HepG2 (cell line): ENCODE data around the gene PRR23E. TPM values are rescaled to one million over a fixed set of nuclear protein-coding genes. Genes with fewer than 3 reads are reported as not detected.

Experiments
- ATAC-seq: fragments of 200-7000 bp; cut with Tn5 transposase; 3 replicates; pipeline ENCODE4 v1.9.1; 2020; ENCODE audit warnings: mild to moderate bottlenecking, moderate library complexity
- BruUV-seq: library from RNA; stranded (reverse); fragments of 400-500 nt; replicated peaks from 2 replicates; lab custom pipeline; 2021; lab: Mats Ljungman, UMichigan
- CTCF ChIA-PET: fragments of 300-600 bp; formaldehyde crosslinking; extraction: SDS; loops from one replicate; lab custom pipeline; 2021; ENCODE audit warnings: low total read pairs, inconsistent platforms, low intra/inter-chr PET ratio; lab: Yijun Ruan, JAX
- POLR2A ChIA-PET: fragments of 350-600 bp; sonication (Branson Sonifier 250); formaldehyde crosslinking; loops from one replicate; lab custom pipeline; 2020; ENCODE audit warnings: antibody characterized with exemption, inconsistent platforms; lab: Yijun Ruan, JAX
- DNase-seq: peaks from one replicate; pipeline ENCODE4 v3.0.0-alpha.2; 2015; ENCODE audit warnings: low spot score
- FAIRE-seq: peaks from 3 replicates; lab custom pipeline; 2011; peaks lifted over from hg19 to GRCh38; lab: Jason Lieb, UNC
- H2AFZ ChIP-seq: one replicate; pipeline ENCODE4 v1.6.1; 2011; ENCODE audit warnings: low read length, inconsistent platforms
- H3K27ac ChIP-seq: fragments of 300-600 bp; 3 replicates; pipeline ENCODE4 v1.8.0; 2011; ENCODE audit warnings: mixed run types, mild to moderate bottlenecking, mixed read lengths, low read length, inconsistent platforms; ENCODE audit not compliant: insufficient read depth; ENCODE audit errors: extremely low read length
- H3K27me3 ChIP-seq, 2 experiments: fragments of 200-600 bp in 1 of 2; 2 replicates in 1 of 2; 3 replicates in 1 of 2; pipeline versions ENCODE4 v1.6.0 to v1.8.0; 2011; ENCODE audit warnings: low read length in 2 of 2, mild to moderate bottlenecking in 2 of 2, moderate library complexity in 2 of 2, inconsistent platforms in 1 of 2; ENCODE audit not compliant: insufficient read depth in 2 of 2, control insufficient read depth in 1 of 2
- H3K36me3 ChIP-seq, 2 experiments: fragments of 200-600 bp in 1 of 2; replicated peaks in 1 of 2; 2 replicates in 1 of 2; 3 replicates in 1 of 2; pipeline versions ENCODE4 v1.5.1 to v1.8.0; 2011; ENCODE audit warnings: low read length in 2 of 2, inconsistent platforms in 1 of 2; ENCODE audit not compliant: insufficient read depth in 2 of 2, control insufficient read depth in 1 of 2
- H3K4me1 ChIP-seq: 2 replicates; pipeline ENCODE4 v1.5.1; 2012; ENCODE audit warnings: low read length, inconsistent platforms; ENCODE audit not compliant: insufficient read depth
- H3K4me2 ChIP-seq: 2 replicates; pipeline ENCODE4 v1.6.0; 2011; ENCODE audit warnings: low read depth, low read length, inconsistent platforms
- H3K4me3 ChIP-seq, 3 experiments: fragments of 200-600 bp in 1 of 3; sonication (generic), shearing (Covaris generic) in 1 of 3; replicated peaks in 1 of 3; 2 replicates each; pipeline ENCODE4 v1.5.1; 2011 to 2016; ENCODE audit warnings: low read length in 3 of 3, inconsistent platforms in 2 of 3, low read depth in 2 of 3, mild to moderate bottlenecking in 2 of 3, control low read depth in 1 of 3, mixed read lengths in 1 of 3; ENCODE audit not compliant: insufficient read depth in 1 of 3
- H3K79me2 ChIP-seq: one replicate; pipeline ENCODE4 v1.6.1; 2011; ENCODE audit warnings: low read length, inconsistent platforms; ENCODE audit not compliant: insufficient read depth
- H3K9ac ChIP-seq: 2 replicates; pipeline ENCODE4 v1.6.0; 2011; ENCODE audit warnings: mild to moderate bottlenecking, low read depth, low read length, inconsistent platforms; ENCODE audit not compliant: insufficient read depth
- H3K9me3 ChIP-seq: 2 replicates; pipeline ENCODE4 v1.5.1; 2012; ENCODE audit warnings: mild to moderate bottlenecking, low read length
- H4K20me1 ChIP-seq: 2 replicates; pipeline ENCODE4 v1.6.0; 2011; ENCODE audit warnings: inconsistent platforms, mild to moderate bottlenecking, low read length, moderate library complexity; ENCODE audit not compliant: insufficient read depth
- CERS6 ChIP-seq: sonication (generic); formaldehyde crosslinking; IDR thresholded peaks from 2 replicates; pipeline ENCODE4 v1.5.0; 2020; ENCODE audit warnings: missing genetic modification reagents
- CSRNP1 ChIP-seq: sonication (generic); formaldehyde crosslinking; IDR thresholded peaks from 2 replicates; pipeline ENCODE4 v1.8.1; 2023; ENCODE audit warnings: mild to moderate bottlenecking, missing genetic modification reagents
- DPF2 ChIP-seq: sonication (generic); formaldehyde crosslinking; IDR thresholded peaks from 2 replicates; pipeline ENCODE4 v1.4.0; 2020; ENCODE audit warnings: mild to moderate bottlenecking, low read depth, missing genetic modification reagents, borderline replicate concordance
- EEA1 ChIP-seq: sonication (generic); formaldehyde crosslinking; IDR thresholded peaks from 2 replicates; pipeline ENCODE4 v1.5.1; 2020; ENCODE audit warnings: mild to moderate bottlenecking, missing genetic modification reagents, borderline replicate concordance
- HOXA7 ChIP-seq: sonication (generic); formaldehyde crosslinking; IDR thresholded peaks from 2 replicates; pipeline ENCODE4 v1.8.1; 2022; ENCODE audit warnings: mild to moderate bottlenecking, missing genetic modification reagents, moderate library complexity
- IRX3 ChIP-seq: sonication (generic); formaldehyde crosslinking; IDR thresholded peaks from 2 replicates; pipeline ENCODE4 v1.8.1; 2023; ENCODE audit warnings: mild to moderate bottlenecking, low read depth, missing genetic modification reagents, borderline replicate concordance
- KMT2A ChIP-seq: sonication (generic); formaldehyde crosslinking; IDR thresholded peaks from 2 replicates; pipeline ENCODE4 v1.4.0; 2020; ENCODE audit warnings: missing genetic modification reagents
- MIER2 ChIP-seq: IDR thresholded peaks from 2 replicates; pipeline ENCODE4 v1.6.1; 2016; ENCODE audit warnings: missing biosample characterization, missing genetic modification reagents
- MLLT10 ChIP-seq: sonication (generic); formaldehyde crosslinking; IDR thresholded peaks from 2 replicates; pipeline ENCODE4 v1.4.0; 2020; ENCODE audit warnings: missing genetic modification reagents
- NCOA2 ChIP-seq: sonication (generic); formaldehyde crosslinking; IDR thresholded peaks from 2 replicates; pipeline ENCODE4 v1.8.0; 2022; ENCODE audit warnings: inconsistent platforms
- NFKBIZ ChIP-seq: IDR thresholded peaks from 2 replicates; pipeline ENCODE4 v1.6.1; 2018; ENCODE audit warnings: missing genetic modification reagents, missing compliant biosample characterization
- REL ChIP-seq: sonication (generic); formaldehyde crosslinking; conservative IDR thresholded peaks from 2 replicates; pipeline ENCODE4 v1.8.0; 2022; ENCODE audit warnings: mild to moderate bottlenecking, missing genetic modification reagents, moderate library complexity
- SKI ChIP-seq: fragments of 450-650 bp; IDR thresholded peaks from one replicate; pipeline ENCODE4 v1.6.1; 2018; ENCODE audit warnings: mild to moderate bottlenecking; ENCODE audit not compliant: partially characterized antibody
- TERF1 ChIP-seq: sonication (generic); formaldehyde crosslinking; IDR thresholded peaks from 2 replicates; pipeline ENCODE4 v1.8.0; 2022; ENCODE audit warnings: mild to moderate bottlenecking, missing genetic modification reagents, moderate library complexity
- YY1 ChIP-seq: IDR thresholded peaks from 2 replicates; pipeline ENCODE4 v1.6.1; 2011; ENCODE audit warnings: low read length, low read depth, moderate library complexity, mild to moderate bottlenecking; ENCODE audit not compliant: insufficient read depth, insufficient replicate concordance
- ZNF383 ChIP-seq: sonication (generic); formaldehyde crosslinking; IDR thresholded peaks from 2 replicates; pipeline ENCODE4 v1.4.0; 2020; ENCODE audit warnings: missing genetic modification reagents, mild to moderate bottlenecking, borderline replicate concordance
- ZNF597 ChIP-seq: sonication (generic); formaldehyde crosslinking; IDR thresholded peaks from 2 replicates; pipeline ENCODE4 v1.5.0; 2020; ENCODE audit warnings: missing genetic modification reagents
- ZNF747 ChIP-seq: sonication (generic); formaldehyde crosslinking; IDR thresholded peaks from 2 replicates; pipeline ENCODE4 v1.8.1; 2023; ENCODE audit warnings: missing genetic modification reagents, mild to moderate bottlenecking, borderline replicate concordance
- ZSCAN29 ChIP-seq: sonication (generic); formaldehyde crosslinking; conservative IDR thresholded peaks from 2 replicates; pipeline ENCODE4 v1.4.0; 2020; ENCODE audit warnings: mild to moderate bottlenecking, missing genetic modification reagents
- WGBS: methylation state at CpG from one replicate; pipeline ENCODE4 v1.1.6; 2017; ENCODE audit warnings: low lambda C conversion rate; 5-methylcytosine and 5-hydroxymethylcytosine counted together
- in situ Hi-C: cut with HindIII; loops from 2 replicates; pipeline ENCODE4 v1.10.0; 2017; ENCODE audit warnings: low pct_unique_long_range_greater_than_20kb; ENCODE audit not compliant: extremely low pct_ligation_motif_present
- intact Hi-C: fragments of 100-400 bp; cut with micrococcal nuclease; formaldehyde crosslinking; loops from one replicate; pipeline ENCODE4 v1.10.0; 2022; ENCODE audit not compliant: unreplicated experiment
- polyA plus RNA-seq, 8 experiments: library from polyadenylated mRNA; depleted of rRNA in 3 of 8; stranded (reverse) in 7 of 8; unstranded in 1 of 8; fragments of >200 nt; fragmentation: Illumina TruSeq in 4 of 8; extraction: Trizol in 4 of 8; gene quantifications; 2 replicates each; pipeline versions ENCODE4 v1.2.1 to v1.2.3, GENCODE V29; 2011 to 2016; ENCODE audit warnings: low read depth in 4 of 8, missing spikeins in 1 of 8, mixed read lengths in 1 of 8; ENCODE audit not compliant: insufficient read depth in 1 of 8
- total RNA-seq, 5 experiments: library from RNA; depleted of rRNA; stranded (reverse); fragments of >200 nt; fragmentation: Illumina TruSeq; extraction: Trizol; gene quantifications; 2 replicates each; pipeline ENCODE4 v1.2.3, GENCODE V29; 2016; ENCODE audit warnings: low read depth in 1 of 5

PRR23E gene
- total and polyA plus RNA-seq, 2 of the 13 experiments (the other 11 are each of a cell fraction or from before 2014, with no cell fraction given), result not detected

GRCh38 chr3:127161236-127161635, 31.7 kb upstream of the PRR23E start (continued):
- no peak for TF ChIP-seq CERS6
- TF ChIP-seq MIER2 (CRISPR knock-in tag), result no peak

GRCh38 chr3:127161973-127162579, 30.9 kb upstream of the PRR23E start:
- Histone ChIP-seq H3K4me2 (no peak overlapping the region), H3K9me3 (no peaks in the 10 kb centered on the region), H2AFZ (no peak overlapping the region), H3K79me2 (no peaks in the 10 kb centered on the region), H3K36me3 (no peaks in the 10 kb centered on the region), H3K4me1 (no peaks in the 10 kb centered on the region), H3K27me3 (no peaks in the 10 kb centered on the region; a peak in 2 of 5 replicates), H3K4me3 (no peak overlapping the region), H3K27ac (no peak overlapping the region), H4K20me1 (peaks cover 3% of the 10 kb centered on the region; the same call in 1 of the 2 replicates), H3K9ac (no peak overlapping the region)
- BruUV-seq, result no TSS peak
- in situ Hi-C loops (no loop called here), intact Hi-C loops (no loop called here)
- DNase-seq (no peak), FAIRE-seq (no peak), ATAC-seq (no peak)
- 3% methylated on average over 2 of the region's 2 CpGs for WGBS
- ChIA-PET CTCF (no interaction called here), POLR2A (no interaction called here)
- TF ChIP-seq HOXA7 (CRISPR knock-in tag) (no peak), NCOA2 (CRISPR knock-in tag) (no peak), ZNF383 (CRISPR knock-in tag) (no peak), SKI (no peak), KMT2A (no peak), ZSCAN29 (CRISPR knock-in tag) (no peak), REL (no peak), NFKBIZ (CRISPR knock-in tag) (no peak), CSRNP1 (CRISPR knock-in tag) (no peak), MLLT10 (no peak), TERF1 (CRISPR knock-in tag) (no peak), ZNF747 (CRISPR knock-in tag) (no peak), YY1 (no peak), ZNF597 (no peak), EEA1 (CRISPR knock-in tag) (no peak), IRX3 (CRISPR knock-in tag) (no peak), DPF2 (CRISPR knock-in tag) (no peak)
